Bronchial epithelial cell (primary cell): Measurements from ENCODE around the gene UST. TPM values are rescaled to one million over a fixed set of nuclear protein-coding genes. Genes with fewer than 3 reads are reported as not detected.
"Not testable (repeated sequence)": the region's sequence is repeated elsewhere in the genome, so short reads cannot be mapped to it uniquely, and the experiment has no call there.

Source experiments
- DNase-seq: peaks from one replicate; pipeline ENCODE4 v3.0.0-alpha.2; 2010; ENCODE audit warnings: low read depth
- FAIRE-seq: peaks from 2 replicates; lab custom pipeline; 2011; peaks lifted over from hg19 to GRCh38; lab: Jason Lieb, UNC
- H3K27me3 ChIP-seq: 2 replicates; pipeline ENCODE4 v1.5.1; 2011; ENCODE audit warnings: low read length; ENCODE audit not compliant: control insufficient read depth, insufficient read depth
- H3K36me3 ChIP-seq: 2 replicates; pipeline ENCODE4 v1.5.1; 2011; ENCODE audit warnings: low read length; ENCODE audit not compliant: control insufficient read depth, insufficient read depth
- H3K4me3 ChIP-seq: 2 replicates; pipeline ENCODE4 v1.5.1; 2011; ENCODE audit warnings: mild to moderate bottlenecking, low read depth, low read length, control low read depth
- total RNA-seq: library from RNA; depleted of rRNA; stranded (reverse); fragments of >200 nt; gene quantifications from 2 replicates; pipeline ENCODE4 v1.2.1, GENCODE V29; 2014
- TF ChIP-seq, protein P1 (sequence below): IDR thresholded peaks from 2 replicates; pipeline ENCODE4 v1.5.1; 2011; ENCODE audit warnings: mild to moderate bottlenecking, moderate library complexity, low read length, control low read depth, inconsistent platforms; ENCODE audit not compliant: insufficient read depth, severe bottlenecking

Gene UST
- total RNA-seq, 1 donor from 2014 or later = 18.7 TPM

DNA sequence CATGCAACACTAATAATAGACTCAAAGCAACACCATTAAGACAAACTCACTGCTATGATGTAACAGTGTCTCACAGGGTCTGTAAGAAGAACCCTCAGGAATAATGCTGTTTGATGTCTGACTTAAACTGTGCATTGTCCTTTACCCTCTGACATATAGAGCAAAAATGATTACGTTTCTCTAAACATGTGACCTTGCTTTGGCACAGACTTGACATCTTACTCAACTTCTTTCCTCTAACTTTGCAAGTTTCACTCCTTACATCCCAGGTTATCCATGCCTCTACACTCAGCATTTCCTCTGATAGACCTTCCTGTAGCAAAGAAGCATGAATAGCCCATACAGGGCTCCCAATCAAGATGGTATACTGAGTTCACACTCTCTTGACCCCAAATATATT is 252.7 kb downstream of the UST start:
- DNase-seq (peak; percentile 63), FAIRE-seq (no peak)
- TF ChIP-seq, protein P1, sequence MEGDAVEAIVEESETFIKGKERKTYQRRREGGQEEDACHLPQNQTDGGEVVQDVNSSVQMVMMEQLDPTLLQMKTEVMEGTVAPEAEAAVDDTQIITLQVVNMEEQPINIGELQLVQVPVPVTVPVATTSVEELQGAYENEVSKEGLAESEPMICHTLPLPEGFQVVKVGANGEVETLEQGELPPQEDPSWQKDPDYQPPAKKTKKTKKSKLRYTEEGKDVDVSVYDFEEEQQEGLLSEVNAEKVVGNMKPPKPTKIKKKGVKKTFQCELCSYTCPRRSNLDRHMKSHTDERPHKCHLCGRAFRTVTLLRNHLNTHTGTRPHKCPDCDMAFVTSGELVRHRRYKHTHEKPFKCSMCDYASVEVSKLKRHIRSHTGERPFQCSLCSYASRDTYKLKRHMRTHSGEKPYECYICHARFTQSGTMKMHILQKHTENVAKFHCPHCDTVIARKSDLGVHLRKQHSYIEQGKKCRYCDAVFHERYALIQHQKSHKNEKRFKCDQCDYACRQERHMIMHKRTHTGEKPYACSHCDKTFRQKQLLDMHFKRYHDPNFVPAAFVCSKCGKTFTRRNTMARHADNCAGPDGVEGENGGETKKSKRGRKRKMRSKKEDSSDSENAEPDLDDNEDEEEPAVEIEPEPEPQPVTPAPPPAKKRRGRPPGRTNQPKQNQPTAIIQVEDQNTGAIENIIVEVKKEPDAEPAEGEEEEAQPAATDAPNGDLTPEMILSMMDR = no peak
- Histone ChIP-seq H3K27me3 (no peaks in the 10 kb centered on the region), H3K36me3 (no peaks in the 10 kb centered on the region), H3K4me3 (no peak overlapping the region)

DNA sequence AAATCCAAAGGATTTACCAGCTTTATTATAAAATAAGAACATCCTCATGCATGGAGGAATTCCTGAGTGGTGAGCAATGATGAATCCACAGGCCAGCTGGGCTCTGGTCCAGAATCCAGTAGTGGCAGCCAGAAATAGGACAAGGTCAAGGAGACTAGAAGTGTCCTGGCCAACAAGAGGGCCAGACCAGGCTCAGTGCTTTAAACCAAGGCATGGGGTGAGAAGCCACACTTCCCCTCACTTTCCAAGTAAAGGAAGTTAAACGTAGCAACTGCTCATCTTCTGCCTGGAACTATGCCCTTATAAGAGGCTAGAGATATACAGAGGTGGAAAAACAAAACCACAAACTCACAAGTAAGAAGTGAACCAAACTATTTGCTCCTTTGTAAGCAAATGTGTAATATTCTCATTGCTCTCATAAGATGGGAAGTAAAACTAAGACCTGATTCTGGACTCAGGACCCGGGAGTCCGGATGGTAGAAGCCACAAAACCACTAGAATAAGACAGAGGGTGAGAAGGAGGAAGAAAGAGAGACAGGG is 253.2 kb downstream of the UST start:
- Histone ChIP-seq H3K36me3 (no peaks in the 10 kb centered on the region), H3K27me3 (no peaks in the 10 kb centered on the region), H3K4me3 (no peak overlapping the region)
- DNase-seq (peak; percentile 67), FAIRE-seq (no peak)
- TF ChIP-seq, protein P1 = no peak

- FAIRE-seq = no peak
- DNase-seq = no peak
- no peak overlapping the region for H3K4me3 ChIP-seq
- TF ChIP-seq, protein P1 = no peak
- no peaks in the 10 kb centered on the region for H3K36me3 ChIP-seq
- H3K27me3 ChIP-seq = no peaks in the 10 kb centered on the region
Observed at GRCh38 chr6:149001422-149001821, 254.6 kb downstream of the UST start.

- H3K4me3 ChIP-seq = no peak overlapping the region
- TF ChIP-seq, protein P1 = no peak
- H3K27me3 ChIP-seq = no peaks in the 10 kb centered on the region
- no peak for DNase-seq
- H3K36me3 ChIP-seq = no peaks in the 10 kb centered on the region
- no peak for FAIRE-seq
Observed at GRCh38 chr6:149003560-149003959, 256.7 kb downstream of the UST start.

GRCh38 chr6:149004664-149005063 is 257.8 kb downstream of the UST start:
- no peaks in the 10 kb centered on the region for H3K36me3 ChIP-seq
- no peak for FAIRE-seq

GRCh38 chr6:149006236-149006635 is 259.4 kb downstream of the UST start:
- DNase-seq, H3K36me3 ChIP-seq, H3K4me3 ChIP-seq, FAIRE-seq, H3K27me3 ChIP-seq: not testable (repeated sequence)

More at GRCh38 chr6:149004664-149005063, 257.8 kb downstream of the UST start:
- H3K4me3 ChIP-seq = no peak overlapping the region
- DNase-seq = no peak
- TF ChIP-seq, protein P1 = no peak
- H3K27me3 ChIP-seq = no peaks in the 10 kb centered on the region
